IMR-90 (cell line): ENCODE data around the gene SLC5A2. TPM values are rescaled to one million over a fixed set of nuclear protein-coding genes. Genes with fewer than 3 reads are reported as not detected.
"Not testable (repeated sequence)": the region's sequence is repeated elsewhere in the genome, so short reads cannot be mapped to it uniquely, and the experiment has no call there.

Experiments used
- ATAC-seq: fragments of 200-7000 bp; cut with Tn5 transposase; 2 replicates; pipeline ENCODE4 v1.9.1; 2020; ENCODE audit warnings: low read depth, mild to moderate bottlenecking, moderate library complexity
- BruUV-seq: library from RNA; stranded (reverse); fragments of 400-500 nt; replicated peaks from 2 replicates; lab custom pipeline; 2021; lab: Mats Ljungman, UMichigan
- CTCF ChIA-PET: fragments of 300-600 bp; formaldehyde crosslinking; extraction: SDS; loops from one replicate; lab custom pipeline; 2021; ENCODE audit warnings: antibody characterized with exemption; lab: Yijun Ruan, JAX
- POLR2A ChIA-PET: fragments of 300-600 bp; sonication (Branson Sonifier 250); formaldehyde crosslinking; loops from one replicate; lab custom pipeline; 2022; ENCODE audit warnings: antibody characterized with exemption; ENCODE audit not compliant: unreplicated experiment; lab: Charles Lee
- DNase-seq: peaks from one replicate; pipeline ENCODE4 v3.0.0; 2013
- H2AFZ ChIP-seq: replicated peaks from 2 replicates; pipeline ENCODE3; 2013; ENCODE audit warnings: low read length, mild to moderate bottlenecking; ENCODE audit not compliant: poor library complexity
- H2AK5ac ChIP-seq: 2 replicates; pipeline ENCODE4 v1.6.1; 2013; ENCODE audit warnings: low read depth, low read length, inconsistent platforms
- H2AK9ac ChIP-seq: replicated peaks from 2 replicates; pipeline ENCODE3; 2013; ENCODE audit warnings: mild to moderate bottlenecking, low read depth, low read length, moderate library complexity; ENCODE audit not compliant: poor library complexity
- H2BK120ac ChIP-seq: 2 replicates; pipeline ENCODE4 v1.6.1; 2013; ENCODE audit warnings: low read depth, low read length, inconsistent platforms
- H2BK15ac ChIP-seq: 3 replicates; pipeline ENCODE4 v1.6.1; 2013; ENCODE audit warnings: low read depth, low read length, inconsistent platforms
- H2BK20ac ChIP-seq: 2 replicates; pipeline ENCODE4 v1.6.1; 2013; ENCODE audit warnings: low read depth, mild to moderate bottlenecking, inconsistent platforms, low read length, moderate library complexity
- H2BK5ac ChIP-seq: 2 replicates; pipeline ENCODE4 v1.6.1; 2013; ENCODE audit warnings: mild to moderate bottlenecking, low read depth, low read length, inconsistent platforms; ENCODE audit not compliant: poor library complexity, severe bottlenecking
- H3K14ac ChIP-seq: replicated peaks from 2 replicates; pipeline ENCODE4 v1.6.1; 2013; ENCODE audit warnings: low read depth, low read length, inconsistent platforms
- H3K18ac ChIP-seq: 2 replicates; pipeline ENCODE4 v1.6.1; 2013; ENCODE audit warnings: low read depth, low read length, control low read depth
- H3K23ac ChIP-seq: 2 replicates; pipeline ENCODE4 v1.6.1; 2013; ENCODE audit warnings: low read depth, low read length, inconsistent platforms
- H3K27ac ChIP-seq: 2 replicates; pipeline ENCODE4 v1.5.1; 2013; ENCODE audit warnings: mild to moderate bottlenecking, control low read depth, low read length; ENCODE audit not compliant: insufficient read depth
- H3K27me3 ChIP-seq: 2 replicates; pipeline ENCODE4 v1.6.1; 2013; ENCODE audit warnings: low read length; ENCODE audit not compliant: control insufficient read depth, insufficient read depth
- H3K36me3 ChIP-seq: 2 replicates; pipeline ENCODE4 v1.6.1; 2013; ENCODE audit warnings: low read length, mixed read lengths; ENCODE audit not compliant: control insufficient read depth, insufficient read depth
- H3K4ac ChIP-seq: 2 replicates; pipeline ENCODE4 v1.6.1; 2013; ENCODE audit warnings: low read depth, low read length, inconsistent platforms
- H3K4me1 ChIP-seq: 2 replicates; pipeline ENCODE4 v1.6.1; 2013; ENCODE audit warnings: low read length, mixed read lengths; ENCODE audit not compliant: control insufficient read depth, insufficient read depth
- H3K4me2 ChIP-seq: 2 replicates; pipeline ENCODE4 v1.6.1; 2013; ENCODE audit warnings: low read depth, mild to moderate bottlenecking, control low read depth, low read length, moderate library complexity
- H3K4me3 ChIP-seq: 2 replicates; pipeline ENCODE4 v1.5.1; 2013; ENCODE audit warnings: low read depth, mild to moderate bottlenecking, control low read depth, low read length, moderate library complexity; ENCODE audit not compliant: insufficient read depth
- H3K56ac ChIP-seq: 2 replicates; pipeline ENCODE4 v1.6.1; 2013; ENCODE audit warnings: low read length, inconsistent platforms; ENCODE audit not compliant: insufficient read depth; ENCODE audit errors: extremely low read depth
- H3K79me1 ChIP-seq, 2 experiments: 2 replicates each; pipeline ENCODE4 v1.6.1; 2013; ENCODE audit warnings: low read length in 2 of 2, inconsistent platforms in 1 of 2, low read depth in 1 of 2
- H3K9ac ChIP-seq: 2 replicates; pipeline ENCODE4 v1.6.1; 2013; ENCODE audit warnings: low read depth, low read length, control low read depth
- H3K9me1 ChIP-seq: 2 replicates; pipeline ENCODE4 v1.6.1; 2013; ENCODE audit warnings: low read length, inconsistent platforms; ENCODE audit not compliant: insufficient read depth
- H3K9me3 ChIP-seq: 2 replicates; pipeline ENCODE4 v1.6.1; 2013; ENCODE audit warnings: low read length; ENCODE audit not compliant: control insufficient read depth, insufficient read depth
- H4K20me1 ChIP-seq: 2 replicates; pipeline ENCODE4 v1.6.1; 2013; ENCODE audit warnings: low read length, inconsistent platforms; ENCODE audit not compliant: insufficient read depth
- H4K5ac ChIP-seq: 2 replicates; pipeline ENCODE4 v1.6.1; 2013; ENCODE audit warnings: mild to moderate bottlenecking, low read depth, low read length, control low read depth
- H4K8ac ChIP-seq, 2 experiments: 2 replicates each; pipeline ENCODE4 v1.6.1; 2013; ENCODE audit warnings: low read depth in 2 of 2, low read length in 2 of 2, control low read depth in 1 of 2, inconsistent platforms in 1 of 2
- H4K91ac ChIP-seq: 2 replicates; pipeline ENCODE4 v1.6.1; 2013; ENCODE audit warnings: low read depth, low read length, inconsistent platforms; ENCODE audit not compliant: insufficient read depth
- WGBS, 2 experiments: methylation state at CpG; one replicate each; pipeline versions ENCODE4 v1.1.5 to v1.1.7; 2013; ENCODE audit warnings: missing lambda C conversion rate in 2 of 2; ENCODE audit not compliant: insufficient read length in 1 of 2; ENCODE audit errors: extremely low coverage in 2 of 2; 5-methylcytosine and 5-hydroxymethylcytosine counted together
- dilution Hi-C: fragments of 300-500 bp; cut with HindIII; formaldehyde crosslinking; loops from one replicate; pipeline ENCODE4 v1.14.3; 2018; ENCODE audit warnings: low sequenced_read_pairs; ENCODE audit not compliant: unreplicated experiment
- in situ Hi-C: fragments of 300-500 bp; cut with MboI; formaldehyde crosslinking; loops from 3 replicates; pipeline ENCODE4 v1.14.3; 2019; ENCODE audit warnings: low sequenced_read_pairs, inconsistent platforms, mixed read lengths
- intact Hi-C: fragments of 100-400 bp; cut with micrococcal nuclease; formaldehyde crosslinking; loops from 2 replicates; pipeline ENCODE4 v1.10.0; 2022
- polyA plus RNA-seq, 3 experiments: library from polyadenylated mRNA; depleted of rRNA; stranded (reverse); fragments of >200 nt; gene quantifications; 2 replicates each; pipeline ENCODE4 v1.2.3, GENCODE V29; 2012; ENCODE audit warnings: low replicate concordance in 1 of 3
- total RNA-seq: library from RNA; depleted of rRNA; stranded (reverse); fragments of >200 nt; gene quantifications from 2 replicates; pipeline ENCODE4 v1.2.3, GENCODE V29; 2012

SLC5A2 gene
- total and polyA plus RNA-seq, 2 of the 4 experiments (the other 2 are of a cell fraction), result not detected

DNA sequence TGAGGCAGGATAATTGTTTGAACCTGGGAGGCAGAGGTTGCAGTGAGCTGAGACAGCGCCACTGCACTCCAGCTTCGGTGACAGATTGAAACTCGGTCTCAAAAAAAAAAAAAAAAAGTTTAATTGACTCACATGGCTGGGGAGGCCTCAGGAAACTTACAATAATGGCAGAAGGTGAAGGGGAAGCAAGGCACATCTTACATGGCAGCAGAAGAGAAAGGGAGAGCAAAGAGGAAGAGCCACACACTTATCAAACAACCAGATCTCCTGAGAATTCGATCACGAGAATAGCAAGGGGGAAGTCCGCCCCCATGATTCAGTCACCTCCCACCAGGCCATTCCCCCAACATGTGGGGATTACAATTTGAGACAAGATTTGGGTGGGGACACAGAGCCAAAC lies 37.0 kb upstream of the SLC5A2 start:
- H2BK20ac ChIP-seq, H4K8ac ChIP-seq, H3K9me3 ChIP-seq, H3K4ac ChIP-seq, H2AK5ac ChIP-seq, H4K20me1 ChIP-seq, H3K27ac ChIP-seq, H3K4me2 ChIP-seq, H3K79me1 ChIP-seq, DNase-seq, H3K18ac ChIP-seq, H3K9me1 ChIP-seq, H2BK120ac ChIP-seq, H2BK15ac ChIP-seq, H3K14ac ChIP-seq, H4K5ac ChIP-seq, H2AK9ac ChIP-seq, H3K23ac ChIP-seq, BruUV-seq, H2BK5ac ChIP-seq, H3K4me1 ChIP-seq, H3K56ac ChIP-seq, H2AFZ ChIP-seq, H3K36me3 ChIP-seq, H3K4me3 ChIP-seq, H4K91ac ChIP-seq, H3K9ac ChIP-seq, POLR2A ChIA-PET, ATAC-seq, dilution Hi-C loops, H3K27me3 ChIP-seq: not testable (repeated sequence)
- in situ Hi-C loops, result loop anchor here (10.0 kb wide), 2 partner anchors 59 to 451 kb away; partner anchors contain the start of gene RUSF1
- WGBS, 2 experiments, result no CpG with 5 or more reads among the region's 6 CpGs
- intact Hi-C loops, result loop anchor here (10.0 kb wide), 2 partner anchors 59 to 61 kb away; partner anchors contain the start of gene RUSF1
- CTCF ChIA-PET, result interaction anchor here (0.7 kb wide), 1 partner anchor 432 kb away, joined by 3 read pairs; no protein-coding TSS in a partner anchor
